ENCODE data around the gene IRS2. TPM values are rescaled to one million over a fixed set of nuclear protein-coding genes. Genes with fewer than 3 reads are reported as not detected.

Gene IRS2
- total RNA-seq, 1 donor from 2014 or later, result 20.1 TPM

- H3K36me3 ChIP-seq (ENCODE audit: insufficient read depth, low read length), result no peaks in the 10 kb centered on the region
- TF ChIP-seq EZH2 (IDR thresholded peaks at IDR 0.05; ENCODE audit: insufficient read depth, low read length) (no peak), CTCF (IDR thresholded peaks at IDR 0.05; ENCODE audit: insufficient read depth, low read depth, low read length) (no peak)
- H4K20me1 ChIP-seq (ENCODE audit: insufficient read depth, low read length), result peaks cover 4% of the 10 kb centered on the region
- H3K27me3 ChIP-seq (ENCODE audit: insufficient read depth, low read length), result no peaks in the 10 kb centered on the region
- Mint-ChIP-seq H3K4me1 (ENCODE audit: low read depth, unreplicated experiment) (peaks cover 6% of the 10 kb centered on the region), H3K27ac (ENCODE audit: unreplicated experiment) (no peak overlapping the region), H3K27me3 (ENCODE audit: low read depth, unreplicated experiment) (no peaks in the 10 kb centered on the region), H3K9me3 (ENCODE audit: unreplicated experiment) (no peaks in the 10 kb centered on the region), H3K4me3 (ENCODE audit: unreplicated experiment) (peak overlapping the region; percentile 84), H3K36me3 (ENCODE audit: low read depth, unreplicated experiment) (peaks cover 2% of the 10 kb centered on the region)
- H3K9me3 ChIP-seq (ENCODE audit: insufficient read depth, low read depth, low read length), result no peaks in the 10 kb centered on the region
- no peak overlapping the region for H3K4me2 ChIP-seq (ENCODE audit: low read length)
- no peak overlapping the region for H3K4me3 ChIP-seq (ENCODE audit: insufficient read depth, low read depth, low read length)
- H3K27ac ChIP-seq (ENCODE audit: low read depth, low read length), result no peak overlapping the region
- DNase-seq (ENCODE audit: low read depth) (no peak), FAIRE-seq (no peak)
- peaks cover 14% of the 10 kb centered on the region for H3K79me2 ChIP-seq (ENCODE audit: insufficient read depth, low read length)
- no peak overlapping the region for H2AFZ ChIP-seq (ENCODE audit: low read depth, low read length)
- H3K9ac ChIP-seq (ENCODE audit: low read length), result no peak overlapping the region
- H3K4me1 ChIP-seq (ENCODE audit: insufficient read depth, low read length), result peaks cover 6% of the 10 kb centered on the region
Observed at GRCh38 chr13:109788372-109789111, 2.2 kb upstream of the IRS2 start.

DNA sequence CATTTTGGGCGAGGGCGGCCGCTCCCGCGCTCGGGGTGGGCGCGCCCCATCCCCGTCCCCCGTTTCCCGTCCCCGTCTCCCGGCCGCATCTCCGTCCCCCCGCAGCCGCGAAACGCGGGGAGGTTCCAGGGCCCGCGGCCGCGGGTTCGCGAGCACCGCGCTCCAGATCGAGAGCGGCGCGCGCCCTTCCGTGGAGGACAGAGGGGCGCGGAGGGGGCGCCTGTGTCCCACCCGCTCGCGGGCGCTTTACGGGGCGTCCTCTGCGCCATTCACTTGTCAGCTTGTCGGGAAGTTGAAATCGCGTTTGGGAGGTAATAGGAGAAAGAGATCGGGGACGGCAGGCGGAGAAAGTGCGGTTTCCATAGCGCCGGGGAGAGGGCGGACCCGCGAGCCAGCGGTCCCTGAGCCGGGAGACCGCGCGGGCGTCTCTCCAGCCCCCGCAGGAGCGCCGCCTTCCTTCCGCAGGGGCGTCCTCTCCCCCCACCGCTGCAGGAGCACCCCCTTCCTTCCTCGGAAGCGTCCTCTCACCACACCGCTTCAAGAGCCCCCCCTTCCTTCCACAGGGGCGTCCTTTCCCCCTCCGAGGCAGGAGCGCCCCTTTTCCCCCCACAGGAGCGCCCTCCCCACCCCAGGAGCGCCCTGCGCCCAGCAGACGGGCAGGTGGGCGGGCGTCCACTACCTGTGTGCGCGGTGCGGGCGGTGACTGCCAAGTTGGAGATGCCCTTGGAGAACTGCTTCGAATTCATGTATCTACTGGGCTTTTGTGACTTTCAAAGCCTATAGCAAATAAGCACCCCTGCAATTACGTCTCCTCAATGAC is 962 bp upstream of the IRS2 start:
- peaks cover 2% of the 10 kb centered on the region for H3K36me3 Mint-ChIP-seq (ENCODE audit: low read depth, unreplicated experiment)
- Histone ChIP-seq H3K9ac (ENCODE audit: low read length) (peak overlapping the region; percentile 86), H3K4me3 (ENCODE audit: insufficient read depth, low read depth, low read length) (peak overlapping the region; percentile 68), H3K4me1 (ENCODE audit: insufficient read depth, low read length) (peaks cover 6% of the 10 kb centered on the region), H4K20me1 (ENCODE audit: insufficient read depth, low read length) (peaks cover 7% of the 10 kb centered on the region), H2AFZ (ENCODE audit: low read depth, low read length) (peak overlapping the region; percentile 73), H3K4me2 (ENCODE audit: low read length) (peak overlapping the region; percentile 91), H3K79me2 (ENCODE audit: insufficient read depth, low read length) (peaks cover 25% of the 10 kb centered on the region), H3K9me3 (ENCODE audit: insufficient read depth, low read depth, low read length) (no peaks in the 10 kb centered on the region), H3K27me3 (ENCODE audit: insufficient read depth, low read length) (no peaks in the 10 kb centered on the region), H3K27ac (ENCODE audit: low read depth, low read length) (peak overlapping the region; percentile 61), H3K36me3 (ENCODE audit: insufficient read depth, low read length) (no peaks in the 10 kb centered on the region)
- H3K27me3 Mint-ChIP-seq (ENCODE audit: low read depth, unreplicated experiment), result no peaks in the 10 kb centered on the region
- H3K9me3 Mint-ChIP-seq (ENCODE audit: unreplicated experiment), result no peaks in the 10 kb centered on the region
- H3K4me3 Mint-ChIP-seq (ENCODE audit: unreplicated experiment), result peak overlapping the region; percentile 84
- no peak overlapping the region for H3K27ac Mint-ChIP-seq (ENCODE audit: unreplicated experiment)
- no peak for TF ChIP-seq CTCF (IDR thresholded peaks at IDR 0.05; ENCODE audit: insufficient read depth, low read depth, low read length)
- no peak for TF ChIP-seq EZH2 (IDR thresholded peaks at IDR 0.05; ENCODE audit: insufficient read depth, low read length)
- peaks cover 6% of the 10 kb centered on the region for H3K4me1 Mint-ChIP-seq (ENCODE audit: low read depth, unreplicated experiment)
- FAIRE-seq (no peak), DNase-seq (ENCODE audit: low read depth) (no peak)

Data from astrocyte (in vitro differentiated cells and primary cell).